HG02938 (cell line): ENCODE results near the gene PLS1.

ENCODE experiments used
- ATAC-seq: cut with Tn5 transposase; IDR thresholded peaks from one replicate; pipeline ENCODE4 v1.9.1; 2021; ENCODE audit warnings: mild to moderate bottlenecking, moderate library complexity; ENCODE audit not compliant: unreplicated experiment

Gene PLS1

DNA sequence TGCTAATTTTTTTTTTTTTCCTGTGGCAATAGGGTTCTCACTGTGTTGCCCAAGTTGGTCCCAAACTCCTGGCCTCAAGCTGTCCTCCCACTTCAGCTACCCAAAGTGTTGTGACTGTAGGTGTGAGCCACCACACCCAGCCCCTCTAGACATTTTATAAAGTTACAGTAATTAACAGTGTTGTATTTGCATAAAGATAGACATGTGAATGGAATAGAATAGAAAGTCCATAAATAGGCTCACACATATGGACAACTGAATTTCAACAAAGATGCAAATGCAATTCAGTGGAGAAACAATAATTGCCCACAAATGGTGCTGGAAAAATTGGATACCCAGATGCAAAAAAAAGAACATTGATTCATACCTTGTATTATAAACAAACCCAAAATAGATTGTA lies 39.9 kb downstream of the PLS1 start:
- no peak for ATAC-seq

DNA sequence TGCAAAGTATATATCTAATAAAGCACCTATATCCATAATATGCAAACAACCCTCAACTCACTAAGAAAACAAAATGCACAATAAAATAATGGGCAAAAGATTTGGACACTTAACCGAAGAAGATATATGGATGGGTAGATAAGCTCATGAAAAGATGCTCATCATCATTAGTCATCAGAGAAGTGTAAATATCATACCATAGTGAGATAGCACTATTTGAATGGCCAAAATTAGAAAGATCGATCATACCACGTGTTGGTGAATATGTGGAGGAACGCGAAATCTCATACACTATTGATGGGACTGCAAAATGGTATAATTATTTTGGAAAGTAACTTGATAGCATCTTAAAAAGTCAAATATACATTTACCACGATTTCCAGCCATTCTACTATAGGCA lies 40.5 kb downstream of the PLS1 start:
- no peak for ATAC-seq

DNA sequence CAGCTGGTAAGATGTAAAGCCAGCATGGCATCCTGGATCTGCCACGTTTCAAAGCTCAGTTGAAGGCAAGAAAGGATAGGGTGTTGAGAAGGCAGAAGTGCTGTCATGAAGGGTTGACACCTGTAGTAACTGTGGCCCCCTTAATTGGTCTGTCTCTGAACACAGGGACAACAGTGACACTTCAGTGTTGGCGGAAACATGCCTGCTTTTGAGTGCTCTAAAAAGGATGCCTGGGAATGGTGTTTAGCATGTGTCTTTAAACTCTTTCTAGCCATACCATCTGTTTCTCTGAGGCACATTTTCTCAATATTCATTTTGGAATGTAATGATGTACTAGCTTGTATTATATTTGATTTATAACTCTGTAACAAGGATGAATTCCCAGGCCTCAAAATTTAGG lies 42.1 kb downstream of the PLS1 start:
- ATAC-seq = no peak

DNA sequence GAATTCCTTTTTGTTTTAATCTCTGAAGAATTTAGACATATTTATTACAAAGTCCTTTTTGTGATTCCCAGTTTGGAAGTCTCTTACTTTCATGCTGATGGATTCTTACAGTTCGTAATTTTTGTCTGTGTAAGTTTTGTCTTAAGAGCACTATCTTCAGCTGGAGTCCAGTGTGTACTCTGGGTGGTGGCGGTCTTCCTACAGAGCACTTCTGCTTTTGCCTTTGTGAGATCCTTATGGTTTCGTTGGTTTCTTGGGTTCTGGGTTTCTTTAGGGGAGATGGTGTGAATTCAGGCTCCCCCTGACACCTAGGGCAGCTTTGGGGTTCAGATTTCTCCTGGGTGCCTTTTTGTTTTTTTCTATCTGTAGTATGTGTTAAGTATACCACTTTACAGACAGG lies 45.3 kb downstream of the PLS1 start:
- no peak for ATAC-seq

DNA sequence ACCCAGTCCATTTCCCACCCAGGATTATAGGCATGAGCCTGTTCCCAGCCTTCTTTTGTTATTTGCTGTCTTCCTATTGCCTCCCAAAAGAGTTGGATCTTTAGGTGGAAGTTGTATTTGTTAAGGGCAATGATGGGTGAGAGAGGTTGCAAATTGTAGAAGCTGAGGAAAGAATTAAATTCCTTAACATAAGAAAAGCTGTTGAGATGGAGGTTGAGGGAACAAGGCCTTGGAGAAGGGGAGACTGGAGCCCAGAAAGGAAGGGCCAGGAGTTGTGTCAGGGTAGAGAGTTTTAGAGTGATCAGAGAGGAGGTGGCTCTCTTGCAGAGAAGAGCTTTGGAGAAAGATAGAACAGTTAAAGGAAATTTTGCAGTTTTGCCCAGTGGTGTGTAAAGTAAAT lies 46.8 kb downstream of the PLS1 start:
- no peak for ATAC-seq

DNA sequence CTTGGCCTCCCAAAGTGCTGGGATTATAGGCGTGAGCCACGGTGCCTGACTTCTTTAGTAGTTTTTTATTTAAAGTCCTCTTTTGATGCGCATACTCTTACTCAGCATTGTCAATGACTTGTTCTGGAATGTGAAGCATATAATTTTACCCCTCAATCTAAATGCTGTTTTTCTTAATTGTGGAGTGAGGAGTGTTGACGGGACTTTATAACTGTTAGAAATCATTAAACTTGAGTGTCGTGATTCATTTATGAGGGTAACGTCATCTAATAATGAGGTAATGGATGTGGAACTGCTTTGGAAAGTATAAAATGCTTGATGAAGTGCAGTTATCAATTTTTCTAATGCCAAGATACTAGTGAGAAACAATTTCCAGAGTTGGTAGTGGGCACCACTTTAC lies 48.3 kb downstream of the PLS1 start:
- ATAC-seq = no peak

DNA sequence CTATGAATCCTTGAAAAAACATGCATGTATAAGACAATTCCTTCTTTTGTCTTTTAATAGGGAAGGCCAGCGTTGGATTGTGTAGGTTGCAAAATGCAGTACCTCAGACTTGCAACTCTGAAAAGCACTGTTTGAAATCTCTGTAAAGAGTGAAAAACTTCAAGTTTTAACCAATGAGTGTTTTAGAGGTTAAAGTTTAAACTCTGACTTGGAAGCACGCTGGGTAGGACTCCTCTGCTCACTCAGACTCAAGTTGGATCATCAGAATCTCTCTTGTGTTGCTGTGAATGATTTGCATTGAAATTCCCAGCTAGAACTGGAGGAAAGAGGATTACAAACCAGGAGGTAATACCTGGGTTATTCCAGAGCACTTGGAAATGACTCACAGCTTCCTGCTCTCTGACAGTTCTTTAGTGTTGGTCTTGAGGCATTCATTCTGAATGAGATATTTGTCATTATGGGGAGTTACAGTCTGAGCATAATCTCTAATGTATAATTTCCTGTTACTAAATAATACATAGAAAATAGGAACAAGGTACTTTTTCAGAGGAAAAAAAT lies 49.1 kb downstream of the PLS1 start:
- ATAC-seq = no peak

DNA sequence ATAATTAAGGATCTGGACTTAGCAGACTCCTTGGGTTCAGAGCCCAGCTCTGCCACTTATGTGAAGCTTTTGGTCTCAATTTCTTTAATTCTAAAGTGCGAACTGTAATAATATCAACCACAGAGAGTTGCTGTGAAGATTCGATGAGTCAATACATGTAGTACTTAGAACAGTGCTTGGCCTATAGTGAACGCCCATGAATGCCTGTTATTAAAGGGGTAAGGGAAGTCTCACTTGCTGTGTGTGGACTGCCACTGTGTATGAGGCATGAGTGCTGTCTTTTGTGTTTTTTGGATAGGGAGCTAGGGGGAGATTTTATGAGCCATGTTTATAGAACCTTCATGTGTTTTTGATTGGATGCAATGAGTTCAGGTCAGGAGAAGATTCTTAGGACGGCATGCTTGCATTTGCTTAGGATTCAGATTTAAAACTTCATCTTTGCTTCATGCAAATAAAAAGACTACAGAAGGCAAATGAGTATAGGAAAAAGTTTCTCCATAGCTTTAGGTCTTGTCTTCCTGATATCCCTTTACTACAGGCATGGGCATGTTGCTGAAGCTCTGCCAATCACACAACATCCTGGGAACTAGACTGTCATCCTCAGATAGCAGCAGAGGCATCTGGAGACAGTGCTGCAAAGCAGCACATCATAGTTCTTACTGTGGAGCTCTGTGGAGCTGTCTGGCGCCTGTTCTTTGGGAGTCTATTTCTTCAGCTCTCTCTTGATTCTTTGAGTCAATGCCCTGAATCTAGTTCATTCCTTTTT lies 50.0 kb downstream of the PLS1 start:
- ATAC-seq = no peak

DNA sequence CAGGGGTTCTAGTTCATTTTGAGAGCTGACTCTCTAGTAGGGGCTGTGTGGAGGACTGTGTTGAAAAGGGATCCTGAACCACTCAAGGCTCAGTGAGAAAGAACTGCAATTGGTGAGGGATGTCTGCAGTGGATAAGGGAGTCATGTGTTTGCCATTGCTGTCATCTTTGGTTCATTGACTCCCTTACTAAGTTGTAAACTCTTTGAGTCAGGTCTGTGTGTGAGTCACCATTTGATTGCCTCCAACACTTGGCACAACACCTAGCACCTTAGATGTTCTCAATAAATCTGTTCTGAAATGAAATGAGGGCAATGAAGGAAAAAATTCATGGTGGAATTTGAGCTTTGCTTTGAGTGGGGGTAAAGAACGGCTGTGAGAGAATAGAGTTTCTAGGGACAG lies 51.7 kb downstream of the PLS1 start:
- no peak for ATAC-seq

DNA sequence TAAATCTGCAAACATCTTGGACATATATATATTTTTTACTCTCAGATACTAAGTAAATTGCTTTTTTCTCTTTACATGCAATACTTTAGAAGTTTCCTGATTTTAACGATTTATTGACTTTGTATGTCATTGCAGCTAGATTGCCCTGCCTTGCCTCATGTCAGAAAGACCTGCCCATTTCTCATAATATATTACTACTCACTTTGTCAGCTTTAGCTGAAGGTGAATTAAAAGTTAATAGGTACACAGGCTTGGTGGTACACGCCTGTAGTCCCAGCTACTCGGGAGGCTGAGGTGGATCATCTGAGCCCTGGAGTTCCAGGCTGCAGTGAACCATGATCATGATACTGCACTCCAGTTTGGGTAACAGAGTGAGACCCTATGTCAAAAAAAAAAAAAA lies 52.8 kb downstream of the PLS1 start:
- no peak for ATAC-seq

DNA sequence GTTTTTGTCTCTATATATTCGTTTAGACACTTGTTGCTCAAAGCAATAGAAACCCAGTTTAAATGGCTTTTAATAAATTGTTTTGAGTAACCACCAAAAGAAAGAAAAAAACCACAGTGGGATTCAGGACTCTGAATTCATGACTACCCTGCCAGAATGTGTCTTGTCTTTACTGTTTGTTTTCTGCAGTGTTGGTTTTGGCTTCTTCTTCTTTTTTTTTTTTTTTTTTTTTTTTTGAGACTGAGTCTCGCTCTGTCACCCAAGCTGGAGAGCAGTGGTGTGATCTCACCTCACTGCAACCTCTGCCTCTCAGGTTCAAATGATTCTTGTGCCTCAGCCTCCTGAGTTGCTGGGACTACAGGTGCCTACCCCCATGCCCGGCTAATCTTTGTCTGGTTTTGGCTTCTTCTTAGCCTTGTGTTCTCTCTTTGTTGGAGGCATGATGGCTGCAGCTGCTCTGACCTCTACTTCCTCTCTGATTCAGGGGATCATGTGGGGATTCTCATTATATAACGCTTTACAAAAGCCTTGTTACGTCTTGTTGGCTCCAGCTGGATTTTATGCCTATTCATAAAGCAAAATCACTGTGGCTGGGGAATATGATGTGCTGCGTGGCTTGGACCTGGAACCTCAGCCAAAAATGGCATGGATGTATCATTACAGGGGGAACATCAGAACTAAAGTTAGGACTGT lies 54.0 kb downstream of the PLS1 start:
- no peak for ATAC-seq

DNA sequence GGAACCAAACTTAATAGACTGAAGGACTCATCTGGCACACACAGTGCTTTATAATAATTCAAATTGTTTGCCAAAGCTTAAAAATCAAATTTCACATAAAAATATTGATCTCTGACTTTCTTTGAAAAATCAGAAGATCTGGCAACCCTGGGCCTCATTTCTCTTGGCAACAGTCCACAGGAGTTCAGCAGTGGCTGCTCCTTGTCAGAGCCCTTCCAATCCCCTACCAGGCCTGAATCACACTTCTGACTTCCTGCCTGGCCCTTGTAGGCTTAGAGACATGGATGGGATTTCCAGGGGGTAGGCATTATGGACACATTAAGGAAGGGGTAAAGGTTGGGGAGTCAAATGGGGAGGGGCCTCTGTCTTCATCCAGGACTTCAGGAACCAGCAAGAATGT lies 55.5 kb downstream of the PLS1 start:
- no peak for ATAC-seq

DNA sequence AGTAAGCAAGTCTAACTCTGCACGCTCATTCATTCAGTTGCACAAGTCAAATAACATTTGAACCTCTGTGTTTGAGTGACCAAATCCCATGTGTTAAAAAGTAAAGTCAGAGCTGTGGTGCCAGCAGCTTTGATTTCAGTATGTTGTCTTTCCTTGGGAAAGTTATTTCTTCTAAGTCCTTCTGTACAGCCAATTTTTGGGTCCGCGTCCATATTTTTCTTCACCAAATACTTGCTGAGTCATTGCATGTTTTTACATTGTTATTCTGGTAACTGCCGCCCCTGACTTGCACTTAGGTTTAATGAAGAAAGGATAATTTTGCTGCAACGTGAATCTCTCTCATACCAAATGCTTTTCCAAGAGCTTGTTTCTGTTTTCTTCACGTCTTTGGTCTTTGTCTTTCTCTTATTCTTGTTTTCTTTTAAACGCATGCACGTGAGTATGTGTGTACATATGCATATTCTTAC lies 56.7 kb downstream of the PLS1 start:
- ATAC-seq = no peak

DNA sequence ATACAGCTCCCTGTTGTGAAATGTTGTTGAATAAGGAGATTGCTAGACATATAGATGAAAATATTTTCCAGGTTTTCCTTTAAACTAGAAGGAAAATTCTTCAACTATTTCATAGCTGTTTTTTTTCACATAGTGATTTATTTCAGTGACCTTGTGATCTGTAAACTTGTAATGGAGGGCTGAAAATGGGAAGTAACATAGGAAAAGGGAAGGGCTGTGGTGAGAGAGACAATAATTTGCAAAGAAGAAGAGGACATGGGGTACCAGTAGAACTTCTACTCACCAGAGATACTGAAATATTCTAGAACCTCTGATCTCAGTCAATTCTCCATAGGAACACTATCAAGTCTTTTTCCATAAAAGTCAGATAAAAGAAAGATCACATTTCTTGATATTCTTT lies 60.4 kb downstream of the PLS1 start:
- no peak for ATAC-seq

DNA sequence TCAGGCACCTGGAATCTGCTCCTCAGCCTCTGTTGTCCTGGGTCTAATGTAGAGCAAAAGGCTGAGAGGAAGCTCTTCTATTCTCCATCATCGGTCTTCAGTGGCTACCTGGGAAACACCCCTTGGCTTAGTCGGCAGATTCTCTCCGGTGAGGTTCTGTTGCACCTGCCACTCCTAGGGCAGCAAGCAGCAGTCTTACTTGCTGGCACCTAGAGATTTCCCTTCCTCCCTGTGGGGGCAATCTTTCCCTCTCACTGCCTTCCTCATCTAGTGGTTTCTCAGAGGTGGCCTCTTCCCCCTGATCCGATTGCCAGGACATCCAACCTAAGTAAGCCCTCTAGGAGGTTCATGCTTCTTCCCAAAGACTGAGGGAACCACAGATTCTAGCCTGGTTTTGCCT lies 60.8 kb downstream of the PLS1 start:
- no peak for ATAC-seq

DNA sequence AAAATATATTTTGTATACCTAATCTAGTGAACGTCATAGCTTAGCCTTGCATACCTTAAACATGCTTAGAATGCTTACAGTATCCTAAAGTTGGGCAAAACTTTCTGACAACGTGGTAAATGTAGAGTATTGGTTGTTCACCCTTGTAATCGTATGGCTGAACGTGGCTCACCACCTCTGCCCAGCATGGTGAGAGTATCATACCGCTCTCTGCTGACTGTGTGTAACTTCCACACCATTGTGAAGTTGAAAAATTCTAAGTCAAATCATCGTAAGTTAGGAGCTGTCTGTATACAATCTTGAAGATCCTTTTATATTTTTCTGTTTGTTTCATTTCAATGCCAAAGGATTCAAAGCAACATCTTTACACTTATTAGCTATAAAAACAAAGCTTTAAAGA lies 64.2 kb downstream of the PLS1 start:
- no peak for ATAC-seq

DNA sequence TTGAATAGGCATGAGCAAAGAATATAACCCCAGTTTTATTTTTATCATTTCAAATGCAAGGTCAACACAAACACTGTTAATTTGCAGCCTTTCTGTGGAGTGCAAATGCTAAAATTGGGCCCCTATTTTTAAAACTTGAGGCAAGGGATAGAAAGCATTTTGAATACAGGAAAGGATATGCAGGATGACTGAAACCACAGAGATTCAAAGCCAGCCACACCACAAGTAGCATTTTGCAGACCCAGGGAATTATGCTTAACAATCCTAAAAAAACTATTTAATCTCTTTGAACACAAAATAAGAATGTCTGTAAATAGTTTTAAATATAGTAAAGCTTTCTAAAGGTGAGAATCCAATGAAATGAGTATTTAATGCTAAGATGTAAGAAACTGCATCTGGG lies 64.7 kb downstream of the PLS1 start:
- no peak for ATAC-seq

DNA sequence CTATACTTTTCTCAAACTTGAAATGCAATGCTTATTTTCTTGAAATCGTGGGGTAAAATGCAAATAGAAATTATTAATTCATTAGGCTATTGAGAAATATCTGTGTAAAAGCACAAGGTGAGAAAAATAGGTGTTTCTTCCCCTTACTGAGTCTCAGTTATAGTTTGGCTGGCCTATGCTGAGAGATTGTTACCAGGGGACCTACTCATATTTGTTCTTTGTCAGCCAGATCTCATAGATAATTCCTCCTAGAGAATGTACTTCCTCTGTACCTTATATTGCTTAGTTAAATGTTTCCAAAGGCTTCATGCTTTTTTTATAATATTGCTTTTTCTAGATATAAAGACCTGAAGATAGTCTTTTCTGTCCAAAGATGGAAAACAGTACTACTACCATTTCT lies 67.7 kb downstream of the PLS1 start:
- ATAC-seq = no peak

DNA sequence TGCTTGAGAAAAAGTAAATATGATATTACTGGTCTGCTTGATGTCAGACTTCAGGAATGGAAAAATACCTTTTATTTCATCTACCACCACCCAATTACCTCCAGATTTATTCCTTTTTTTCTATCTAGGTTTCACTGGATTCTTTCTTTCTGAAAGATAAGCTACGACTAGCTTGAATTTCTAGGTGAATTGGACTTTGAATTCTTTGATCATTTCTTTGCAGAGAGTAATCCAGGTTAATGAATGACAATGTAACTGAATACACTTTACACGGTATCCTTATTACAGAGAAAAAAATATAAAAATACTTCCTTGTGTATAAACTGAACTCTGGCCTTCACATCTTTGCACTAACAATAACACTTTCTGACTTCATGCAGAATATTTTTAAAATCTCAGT lies 68.1 kb downstream of the PLS1 start:
- ATAC-seq = no peak

DNA sequence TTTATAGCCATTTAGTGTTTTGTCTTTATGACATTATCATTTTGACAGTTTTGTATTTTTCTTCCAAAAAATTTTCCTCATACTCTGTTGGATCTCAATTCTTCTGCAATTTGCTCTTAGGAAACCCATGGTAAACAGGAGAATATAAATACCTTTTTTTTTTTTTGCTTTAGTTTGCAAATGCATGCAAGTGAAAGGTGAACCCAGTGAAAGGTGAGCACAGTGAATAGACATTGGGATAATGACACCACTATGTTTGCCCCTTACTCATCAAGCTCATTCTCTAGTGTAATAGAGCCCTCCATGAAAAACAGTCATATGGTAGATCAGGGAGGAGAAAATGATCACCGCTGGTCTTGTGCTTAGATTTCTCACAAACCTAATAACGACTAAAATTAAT lies 68.6 kb downstream of the PLS1 start:
- ATAC-seq = no peak

DNA sequence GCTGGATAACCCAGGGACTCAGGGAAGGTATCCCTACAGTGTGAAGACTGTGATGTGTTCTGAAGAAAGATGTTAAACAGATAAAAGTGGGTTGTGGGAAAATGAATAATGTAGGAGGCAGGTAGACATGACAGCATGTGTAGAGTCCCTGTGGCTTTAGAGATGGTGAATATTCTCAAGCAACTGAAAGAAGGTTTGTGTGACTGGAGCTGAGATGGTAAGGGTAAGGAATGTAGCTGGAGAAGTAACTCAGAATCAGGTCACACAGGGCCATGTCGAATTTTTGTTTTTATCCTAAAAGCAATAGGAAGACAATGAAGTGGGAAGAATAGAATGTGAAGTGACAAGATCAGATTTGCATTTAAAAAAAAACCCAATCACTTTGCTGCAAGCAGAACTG lies 73.9 kb downstream of the PLS1 start:
- ATAC-seq = no peak

DNA sequence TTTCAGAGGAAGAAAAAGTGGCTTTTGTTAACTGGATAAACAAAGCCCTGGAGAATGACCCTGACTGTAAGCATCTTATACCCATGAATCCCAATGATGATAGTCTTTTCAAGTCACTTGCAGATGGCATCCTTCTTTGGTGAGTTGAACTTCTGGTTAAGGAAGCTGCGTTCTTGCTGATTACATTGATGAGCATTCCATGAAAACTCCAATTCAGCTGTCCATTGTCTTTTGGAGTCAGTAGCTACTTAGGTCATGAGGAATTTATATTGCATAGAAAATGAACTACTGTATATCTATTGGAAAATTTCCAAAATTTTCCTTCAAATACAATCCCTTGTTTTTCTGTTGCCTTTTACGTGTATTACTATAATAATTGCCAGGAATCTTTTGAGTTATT lies 80.0 kb downstream of the PLS1 start:
- no peak for ATAC-seq
